Spinal cord (tissue), 10 donors: Measurements from ENCODE around the gene FNDC3B. TPM values are rescaled to one million over a fixed set of nuclear protein-coding genes. Genes with fewer than 3 reads are reported as not detected.

ENCODE experiments used
- DNase-seq, 6 donors: peaks; one replicate each; pipeline versions ENCODE4 v3.0.0 to v3.0.0-alpha.2; 2013 to 2015; ENCODE audit warnings: low spot score in 6 of 6, low read depth in 4 of 6
- H3K27ac ChIP-seq: one replicate; pipeline ENCODE4 v1.5.1; 2013; ENCODE audit warnings: low read depth, low read length, control low read depth
- H3K27me3 ChIP-seq: one replicate; pipeline ENCODE4 v1.6.1; 2013; ENCODE audit warnings: low read length; ENCODE audit not compliant: control insufficient read depth, insufficient read depth
- H3K36me3 ChIP-seq: one replicate; pipeline ENCODE4 v1.6.1; 2013; ENCODE audit warnings: low read length; ENCODE audit not compliant: control insufficient read depth, insufficient read depth
- H3K4me1 ChIP-seq: one replicate; pipeline ENCODE4 v1.6.1; 2013; ENCODE audit warnings: low read length; ENCODE audit not compliant: control insufficient read depth, insufficient read depth
- H3K4me3 ChIP-seq: one replicate; pipeline ENCODE4 v1.5.1; 2013; ENCODE audit warnings: low read depth, low read length, control low read depth
- H3K9me3 ChIP-seq: one replicate; pipeline ENCODE4 v1.6.1; 2013; ENCODE audit warnings: low read length; ENCODE audit not compliant: control insufficient read depth, insufficient read depth
- whole genome bisulfite sequencing: methylation state at CpG from one replicate; pipeline ENCODE4 v1.1.5; 2013; ENCODE audit warnings: missing lambda C conversion rate; ENCODE audit not compliant: insufficient coverage; 5-methylcytosine and 5-hydroxymethylcytosine counted together
- polyA plus RNA-seq, 2 donors: library from polyadenylated mRNA; unstranded; fragments of 120-200 nt; gene quantifications; one replicate each; pipeline ENCODE4 v1.2.1, GENCODE V29; 2013; ENCODE audit not compliant: insufficient read length in 2 of 2
- total RNA-seq, 2 donors: library from RNA; depleted of rRNA in 1 of 2; stranded (reverse); fragments of 120-200 nt in 1 of 2; fragments of >200 nt in 1 of 2; gene quantifications; one replicate each; pipeline versions ENCODE4 v1.2.3 to v1.2.4, GENCODE V29; 2013 to 2014
- donor health status: healthy.

FNDC3B gene
- total and polyA plus RNA-seq, 4 donors: 14.9 to 66.8 (median 40.0) TPM

- no peaks in the 10 kb centered on the region for H3K36me3 ChIP-seq
- no peak for DNase-seq
- no peaks in the 10 kb centered on the region for H3K27me3 ChIP-seq
- no peak overlapping the region for H3K27ac ChIP-seq
- no peak overlapping the region for H3K4me3 ChIP-seq
- H3K9me3 ChIP-seq: no peaks in the 10 kb centered on the region
- H3K4me1 ChIP-seq: no peaks in the 10 kb centered on the region
- 76% methylated on average over 9 of the region's 12 CpGs for WGBS
These were observed 365.0 kb downstream of the FNDC3B start for GRCh38 chr3:172404237-172404962.

DNA sequence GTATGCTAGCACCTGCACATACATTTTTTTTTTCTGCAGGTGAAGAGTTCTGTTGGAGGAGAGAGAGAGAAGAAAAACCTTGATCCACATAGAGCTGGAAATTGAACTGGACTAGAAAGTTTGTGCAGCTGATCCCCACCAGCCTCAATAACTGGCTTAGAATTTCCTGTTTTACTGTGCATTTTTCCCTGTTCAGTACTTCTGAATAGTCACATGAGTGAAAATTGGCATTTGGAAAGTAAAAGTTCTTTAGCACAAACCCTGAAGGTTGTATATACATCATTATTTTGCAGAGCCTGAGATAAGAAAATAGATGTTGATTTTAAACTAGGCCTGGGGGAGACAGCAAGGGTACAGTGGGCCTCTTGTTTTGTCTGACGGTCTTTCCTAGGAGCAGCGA is 366.5 kb downstream of the FNDC3B start:
- no peaks in the 10 kb centered on the region for H3K9me3 ChIP-seq
- no peak overlapping the region for H3K4me3 ChIP-seq
- no CpG with 5 or more reads among the region's 2 CpGs for WGBS
- no peaks in the 10 kb centered on the region for H3K4me1 ChIP-seq
- no peaks in the 10 kb centered on the region for H3K36me3 ChIP-seq
- H3K27ac ChIP-seq: no peak overlapping the region
- DNase-seq: no peak
- no peaks in the 10 kb centered on the region for H3K27me3 ChIP-seq

- no peak overlapping the region for H3K27ac ChIP-seq
- no peak for DNase-seq
- H3K4me1 ChIP-seq: no peaks in the 10 kb centered on the region
These were observed 368.5 kb downstream of the FNDC3B start for GRCh38 chr3:172407872-172408271.

GRCh38 chr3:172410702-172411477 is 371.5 kb downstream of the FNDC3B start:
- no peak overlapping the region for H3K27ac ChIP-seq
- no peaks in the 10 kb centered on the region for H3K27me3 ChIP-seq
- WGBS: 93% methylated on average over 13 of the region's 13 CpGs
- no peak for DNase-seq
- no peaks in the 10 kb centered on the region for H3K9me3 ChIP-seq
- H3K36me3 ChIP-seq: no peaks in the 10 kb centered on the region
- no peak overlapping the region for H3K4me3 ChIP-seq
- no peaks in the 10 kb centered on the region for H3K4me1 ChIP-seq

More at GRCh38 chr3:172407872-172408271, 368.5 kb downstream of the FNDC3B start:
- Histone ChIP-seq H3K27me3 (no peaks in the 10 kb centered on the region), H3K9me3 (no peaks in the 10 kb centered on the region), H3K4me3 (no peak overlapping the region), H3K36me3 (no peaks in the 10 kb centered on the region)
- WGBS: 100% methylated on average over 1 of the region's 3 CpGs

DNA sequence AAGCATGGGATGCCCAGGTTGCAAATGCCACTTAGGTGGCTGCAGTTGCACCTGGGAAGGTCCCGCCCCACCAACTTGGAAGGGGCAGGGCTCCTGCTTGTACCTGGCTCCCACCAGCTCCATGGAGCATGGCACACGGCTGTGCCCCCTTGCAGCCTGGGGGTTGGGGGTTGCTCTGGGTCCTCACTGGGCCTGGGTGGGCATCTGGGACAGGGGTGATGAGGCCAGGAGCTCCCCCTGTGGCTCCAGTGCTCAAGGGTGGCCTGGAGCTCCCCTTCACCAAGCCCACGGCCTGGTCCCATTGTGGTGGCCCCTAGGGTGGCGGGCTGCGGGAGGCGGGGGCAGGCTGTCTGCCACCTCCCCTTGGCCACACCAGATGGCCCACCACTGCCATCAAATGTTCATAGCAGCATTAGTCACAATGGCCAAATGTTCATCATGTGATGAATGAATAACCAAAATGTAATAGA is 372.1 kb downstream of the FNDC3B start:
- Histone ChIP-seq H3K4me1 (no peaks in the 10 kb centered on the region), H3K27ac (no peak overlapping the region), H3K4me3 (no peak overlapping the region), H3K9me3 (no peaks in the 10 kb centered on the region), H3K27me3 (no peaks in the 10 kb centered on the region), H3K36me3 (no peaks in the 10 kb centered on the region)
- no peak for DNase-seq
- 100% methylated on average over 6 of the region's 6 CpGs for WGBS

DNA sequence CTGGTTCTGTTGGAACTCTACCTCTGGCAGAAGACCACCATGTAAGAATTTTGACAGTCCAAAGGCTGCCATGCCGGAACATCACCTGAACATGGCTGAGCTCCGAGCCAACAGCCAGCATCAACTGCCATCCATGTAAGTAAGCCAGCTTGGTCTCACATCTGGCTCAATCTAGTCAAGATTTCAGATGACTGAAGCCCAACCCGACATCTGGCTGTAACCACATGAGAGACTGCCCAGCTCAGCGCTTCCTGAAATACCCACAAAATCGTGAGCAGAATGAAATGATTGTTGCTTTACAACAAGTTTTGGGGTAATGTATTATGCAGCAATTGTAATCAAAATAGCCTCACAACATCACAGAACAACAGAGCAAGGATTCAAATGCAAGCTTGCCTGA is 375.9 kb downstream of the FNDC3B start:
- Histone ChIP-seq H3K27ac (no peak overlapping the region), H3K4me3 (no peak overlapping the region), H3K4me1 (no peaks in the 10 kb centered on the region), H3K9me3 (peaks cover 1% of the 10 kb centered on the region), H3K27me3 (no peaks in the 10 kb centered on the region), H3K36me3 (no peaks in the 10 kb centered on the region)
- 86% methylated on average over 2 of the region's 5 CpGs for WGBS
- DNase-seq: no peak

GRCh38 chr3:172437713-172438112 is 398.3 kb downstream of the FNDC3B start:
- no peak overlapping the region for H3K27ac ChIP-seq
- DNase-seq: no peak
- no peaks in the 10 kb centered on the region for H3K36me3 ChIP-seq
- H3K27me3 ChIP-seq: no peaks in the 10 kb centered on the region
- H3K9me3 ChIP-seq: no peaks in the 10 kb centered on the region
- H3K4me3 ChIP-seq: no peak overlapping the region
- no peaks in the 10 kb centered on the region for H3K4me1 ChIP-seq

GRCh38 chr3:172438186-172438585 is 398.8 kb downstream of the FNDC3B start:
- H3K27ac ChIP-seq: no peak overlapping the region
- WGBS: 38% methylated on average over 2 of the region's 4 CpGs
- H3K9me3 ChIP-seq: no peaks in the 10 kb centered on the region
- H3K4me1 ChIP-seq: no peaks in the 10 kb centered on the region
- DNase-seq: peak in 1 of 6 donors; percentile 20
- H3K4me3 ChIP-seq: no peak overlapping the region
- no peaks in the 10 kb centered on the region for H3K27me3 ChIP-seq
- H3K36me3 ChIP-seq: no peaks in the 10 kb centered on the region

- Histone ChIP-seq H3K27ac (no peak overlapping the region), H3K27me3 (peaks cover 8% of the 10 kb centered on the region), H3K36me3 (no peaks in the 10 kb centered on the region), H3K4me3 (no peak overlapping the region), H3K4me1 (no peaks in the 10 kb centered on the region), H3K9me3 (no peaks in the 10 kb centered on the region)
- no peak for DNase-seq
- WGBS: no CpG with 5 or more reads among the region's 5 CpGs
These were observed 402.2 kb downstream of the FNDC3B start for GRCh38 chr3:172441581-172441980.

DNA sequence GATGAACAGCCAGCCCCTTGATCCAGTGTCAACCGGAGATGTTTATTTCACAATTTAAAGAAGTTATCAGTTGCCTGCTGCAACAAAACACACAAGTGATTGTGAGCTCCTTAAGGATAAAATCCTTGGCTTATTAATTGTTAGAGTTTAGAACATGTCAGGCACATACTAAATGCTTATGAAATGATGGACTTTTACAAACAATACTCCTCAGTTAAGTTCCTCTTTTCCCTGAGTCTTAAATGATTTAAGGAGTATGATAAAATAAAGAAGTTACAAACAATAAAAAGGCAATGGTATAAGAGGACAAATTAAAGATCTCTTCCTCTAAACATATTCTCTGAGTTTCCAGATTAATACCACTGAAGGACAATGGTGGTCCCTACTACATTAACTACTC is 403.2 kb downstream of the FNDC3B start:
- H3K27me3 ChIP-seq: peaks cover 18% of the 10 kb centered on the region
- no peaks in the 10 kb centered on the region for H3K36me3 ChIP-seq
- DNase-seq: no peak
- no peak overlapping the region for H3K4me3 ChIP-seq
- no peaks in the 10 kb centered on the region for H3K9me3 ChIP-seq
- peaks cover 4% of the 10 kb centered on the region for H3K4me1 ChIP-seq
- WGBS: no CpG with 5 or more reads among the region's 1 CpG
- no peak overlapping the region for H3K27ac ChIP-seq
